H1 (cell line): ENCODE data around the gene HPRT1. TPM values are rescaled to one million over a fixed set of nuclear protein-coding genes. Genes with fewer than 3 reads are reported as not detected.

Experiments
- CTCF ChIA-PET: fragments of 300-600 bp; sonication (Branson Sonifier 250); formaldehyde crosslinking; loops from one replicate; lab custom pipeline; 2021; ENCODE audit not compliant: partially characterized antibody; lab: Charles Lee
- POLR2A ChIA-PET: fragments of 300-600 bp; sonication (Branson Sonifier 250); formaldehyde crosslinking; loops from one replicate; lab custom pipeline; 2021; ENCODE audit warnings: inconsistent platforms; ENCODE audit not compliant: partially characterized antibody; lab: Charles Lee
- DNase-seq, 2 experiments: peaks; one replicate each; pipeline versions ENCODE4 v3.0.0 to v3.0.0-alpha.2; 2010 to 2022; ENCODE audit warnings: low spot score in 2 of 2, low read depth in 1 of 2, mixed read lengths in 1 of 2
- FAIRE-seq: peaks from 2 replicates; lab custom pipeline; 2011; peaks lifted over from hg19 to GRCh38; lab: Jason Lieb, UNC
- H2AFZ ChIP-seq: 2 replicates; pipeline ENCODE4 v1.8.1; 2012; ENCODE audit warnings: low read length, inconsistent platforms
- H2AK5ac ChIP-seq: 2 replicates; pipeline ENCODE4 v1.6.1; 2013; ENCODE audit warnings: low read depth, low read length
- H2BK120ac ChIP-seq: replicated peaks from 2 replicates; pipeline ENCODE3; 2013; ENCODE audit warnings: low read depth, low read length, inconsistent platforms
- H2BK12ac ChIP-seq: 2 replicates; pipeline ENCODE4 v1.6.1; 2013; ENCODE audit warnings: low read depth, low read length
- H2BK15ac ChIP-seq: 2 replicates; pipeline ENCODE4 v1.6.1; 2013; ENCODE audit warnings: low read length
- H2BK20ac ChIP-seq: 2 replicates; pipeline ENCODE4 v1.6.1; 2013; ENCODE audit warnings: low read length
- H2BK5ac ChIP-seq: 2 replicates; pipeline ENCODE4 v1.6.1; 2013; ENCODE audit warnings: low read depth, low read length
- H3K14ac ChIP-seq: 2 replicates; pipeline ENCODE4 v1.6.1; 2013; ENCODE audit warnings: inconsistent platforms; ENCODE audit not compliant: insufficient read length
- H3K18ac ChIP-seq: 2 replicates; pipeline ENCODE4 v1.6.1; 2013; ENCODE audit warnings: low read length; ENCODE audit errors: extremely low read depth
- H3K23ac ChIP-seq: 2 replicates; pipeline ENCODE4 v1.6.1; 2013; ENCODE audit warnings: inconsistent platforms; ENCODE audit not compliant: insufficient read length
- H3K23me2 ChIP-seq: 2 replicates; pipeline ENCODE4 v1.6.1; 2013; ENCODE audit warnings: low read depth, low read length
- H3K27ac ChIP-seq: 2 replicates; pipeline ENCODE4 v1.6.1; 2011; ENCODE audit warnings: low read depth, low read length, inconsistent platforms
- H3K27me3 ChIP-seq, 4 experiments: replicated peaks in 1 of 4; 1 replicate in 1 of 4; 2 replicates in 3 of 4; pipeline versions ENCODE4 v1.6.1 to v1.8.1; 2011 to 2013; ENCODE audit warnings: low read length in 3 of 4, mild to moderate bottlenecking in 3 of 4, inconsistent platforms in 2 of 4, mixed read lengths in 2 of 4, moderate library complexity in 1 of 4; ENCODE audit not compliant: control insufficient read depth in 3 of 4, insufficient read depth in 3 of 4; ENCODE audit errors: extremely low read depth in 1 of 4
- H3K36me3 ChIP-seq, 4 experiments: 2 replicates each; pipeline versions ENCODE4 v1.6.1 to v1.8.1; 2011 to 2013; ENCODE audit warnings: mild to moderate bottlenecking in 4 of 4, low read length in 3 of 4, moderate library complexity in 2 of 4, control low read depth in 1 of 4, inconsistent platforms in 1 of 4; ENCODE audit not compliant: insufficient read depth in 4 of 4, control insufficient read depth in 2 of 4
- H3K4ac ChIP-seq: replicated peaks from 2 replicates; pipeline ENCODE3; 2013; ENCODE audit warnings: low read length, low read depth, mixed read lengths, inconsistent platforms; ENCODE audit not compliant: insufficient read length
- H3K4me1 ChIP-seq, 4 experiments: replicated peaks in 1 of 4; 1 replicate in 1 of 4; 2 replicates in 3 of 4; pipeline versions ENCODE4 v1.6.1 to v1.8.1; 2011 to 2013; ENCODE audit warnings: low read length in 3 of 4, inconsistent platforms in 2 of 4, mixed read lengths in 1 of 4; ENCODE audit not compliant: insufficient read depth in 4 of 4, control insufficient read depth in 3 of 4
- H3K4me2 ChIP-seq, 2 experiments: 2 replicates each; pipeline versions ENCODE4 v1.6.1 to v1.8.1; 2011 to 2013; ENCODE audit warnings: low read depth in 2 of 2, low read length in 2 of 2, control low read depth in 1 of 2, inconsistent platforms in 1 of 2, mild to moderate bottlenecking in 1 of 2; ENCODE audit not compliant: insufficient read depth in 1 of 2
- H3K4me3 ChIP-seq, 4 experiments: fragments of 200-600, 300-600 bp in 1 of 4; sonication (generic), shearing (Covaris generic), sonication (Bioruptor Twin) in 1 of 4; 2 replicates each; pipeline versions ENCODE4 v1.5.1 to v1.8.1; 2011 to 2016; ENCODE audit warnings: low read length in 4 of 4, low read depth in 3 of 4, control low read depth in 2 of 4, inconsistent platforms in 2 of 4, mild to moderate bottlenecking in 2 of 4, mixed read lengths in 1 of 4, moderate library complexity in 1 of 4; ENCODE audit not compliant: insufficient read depth in 2 of 4; ENCODE audit errors: extremely low read depth in 1 of 4
- H3K56ac ChIP-seq: replicated peaks from 2 replicates; pipeline ENCODE3; 2013; ENCODE audit warnings: low read depth, mild to moderate bottlenecking, mixed read lengths, low read length, inconsistent platforms; ENCODE audit not compliant: insufficient read length
- H3K79me1 ChIP-seq: 2 replicates; pipeline ENCODE4 v1.6.1; 2013; ENCODE audit warnings: low read depth, low read length, control low read depth
- H3K79me2 ChIP-seq, 2 experiments: 2 replicates each; pipeline versions ENCODE4 v1.6.1 to v1.8.1; 2012 to 2013; ENCODE audit warnings: low read length in 2 of 2, mild to moderate bottlenecking in 2 of 2, inconsistent platforms in 1 of 2; ENCODE audit not compliant: insufficient read depth in 2 of 2, control insufficient read depth in 1 of 2
- H3K9ac ChIP-seq, 4 experiments: replicated peaks in 1 of 4; 1 replicate in 1 of 4; 2 replicates in 3 of 4; pipeline versions ENCODE4 v1.6.1 to v1.8.1; 2011 to 2013; ENCODE audit warnings: low read depth in 3 of 4, low read length in 3 of 4, control low read depth in 2 of 4, mild to moderate bottlenecking in 2 of 4, moderate library complexity in 2 of 4, inconsistent platforms in 1 of 4; ENCODE audit errors: extremely low read depth in 1 of 4
- H3K9me3 ChIP-seq, 2 experiments: 2 replicates each; pipeline versions ENCODE4 v1.6.1 to v1.8.1; 2012 to 2013; ENCODE audit warnings: mild to moderate bottlenecking in 2 of 2, moderate library complexity in 2 of 2, control low read depth in 1 of 2, inconsistent platforms in 1 of 2, low read depth in 1 of 2, low read length in 1 of 2, mixed read lengths in 1 of 2; ENCODE audit not compliant: insufficient read depth in 2 of 2
- H4K20me1 ChIP-seq, 2 experiments: replicated peaks in 1 of 2; 2 replicates each; pipeline versions ENCODE3 to v1.8.1; 2011 to 2013; ENCODE audit warnings: inconsistent platforms in 2 of 2, low read length in 2 of 2, mild to moderate bottlenecking in 1 of 2; ENCODE audit not compliant: insufficient read depth in 2 of 2, control insufficient read depth in 1 of 2
- H4K5ac ChIP-seq: 2 replicates; pipeline ENCODE4 v1.6.1; 2013; ENCODE audit warnings: low read length, low read depth, mixed read lengths, inconsistent platforms; ENCODE audit not compliant: insufficient read length
- H4K8ac ChIP-seq: 2 replicates; pipeline ENCODE4 v1.8.0; 2013; ENCODE audit warnings: mild to moderate bottlenecking, moderate library complexity, low read length, inconsistent platforms; ENCODE audit not compliant: insufficient read depth; ENCODE audit errors: extremely low read depth
- H4K91ac ChIP-seq: replicated peaks from 2 replicates; pipeline ENCODE3; 2013; ENCODE audit warnings: low read length, mixed read lengths, inconsistent platforms; ENCODE audit not compliant: insufficient read length
- BACH1 ChIP-seq: IDR thresholded peaks from 2 replicates; pipeline ENCODE4 v1.6.1; 2012; ENCODE audit warnings: low read length, improper control_type of control experiment
- BCL11A ChIP-seq, 2 experiments: IDR thresholded peaks; one replicate each; pipeline ENCODE4 v1.6.1; 2011; ENCODE audit warnings: low read depth in 2 of 2, low read length in 2 of 2, mild to moderate bottlenecking in 2 of 2
- CBX5 ChIP-seq: fragments of 300-800, 300-1000 bp; sonication (generic); IDR thresholded peaks from 2 replicates; pipeline ENCODE4 v1.7.1; 2016; ENCODE audit warnings: antibody characterized with exemption, low read length, low read depth
- CBX8 ChIP-seq: fragments of 300-800, 300-1000 bp; sonication (generic); IDR thresholded peaks from 2 replicates; pipeline ENCODE4 v1.7.1; 2016; ENCODE audit warnings: low read depth, low read length, borderline replicate concordance
- CEBPB ChIP-seq: IDR thresholded peaks from 2 replicates; pipeline ENCODE4 v1.6.1; 2012; ENCODE audit warnings: low read depth, low read length
- CHD2 ChIP-seq: IDR thresholded peaks from 2 replicates; pipeline ENCODE4 v1.6.1; 2012; ENCODE audit warnings: low read length, improper control_type of control experiment
- EZH2 ChIP-seq: fragments of 200-600 bp; sonication (generic); IDR thresholded peaks from 2 replicates; pipeline ENCODE4 v1.7.1; 2012; ENCODE audit warnings: low read depth, mild to moderate bottlenecking, moderate library complexity, low read length, inconsistent platforms; ENCODE audit not compliant: severe bottlenecking
- HDAC2 ChIP-seq, 2 experiments: fragments of 300-600 bp in 1 of 2; sonication (generic) in 1 of 2; IDR thresholded peaks; 2 replicates each; pipeline ENCODE4 v1.6.1; 2011 to 2012; ENCODE audit warnings: low read depth in 2 of 2, low read length in 2 of 2, mild to moderate bottlenecking in 2 of 2, moderate library complexity in 2 of 2, borderline replicate concordance in 1 of 2, inconsistent platforms in 1 of 2
- RNF2 ChIP-seq: fragments of 200-900, 300-1000 bp; sonication (generic); IDR thresholded peaks from 2 replicates; pipeline ENCODE4 v1.7.1; 2016; ENCODE audit warnings: borderline replicate concordance, low read depth, mild to moderate bottlenecking, antibody characterized with exemption, low read length; ENCODE audit not compliant: poor library complexity, severe bottlenecking; ENCODE audit errors: missing control alignments
- TAF7 ChIP-seq: optimal IDR thresholded peaks from 2 replicates; pipeline ENCODE3; 2011; ENCODE audit warnings: low read depth, mild to moderate bottlenecking, inconsistent platforms, low read length, moderate library complexity, borderline replicate concordance
- TEAD4 ChIP-seq: IDR thresholded peaks from 2 replicates; pipeline ENCODE4 v1.6.1; 2012; ENCODE audit warnings: low read depth, low read length, inconsistent platforms, mixed read lengths
- WGBS, 2 experiments: shearing (Covaris generic) in 1 of 2; methylation state at CpG; one replicate each; pipeline versions ENCODE4 v1.1.6 to v1.1.7; 2013 to 2015; ENCODE audit warnings: low lambda C conversion rate in 2 of 2, mixed read lengths in 2 of 2, inconsistent platforms in 1 of 2, low coverage in 1 of 2, missing lambda C conversion rate in 1 of 2; ENCODE audit not compliant: insufficient replicate concordance in 2 of 2, insufficient coverage in 1 of 2, insufficient read length in 1 of 2; ENCODE audit errors: extremely low coverage in 1 of 2, missing lambda C conversion rate in 1 of 2; 5-methylcytosine and 5-hydroxymethylcytosine counted together
- polyA plus RNA-seq, 7 experiments: library from polyadenylated mRNA; depleted of rRNA in 3 of 7; stranded (reverse) in 5 of 7; unstranded in 2 of 7; fragments of >200 nt in 5 of 7; fragments of 200-250 nt in 2 of 7; gene quantifications; 1 replicate in 5 of 7; 2 replicates in 1 of 7; 4 replicates in 1 of 7; pipeline versions ENCODE4 v1.2.1 to v1.2.3, GENCODE V29; 2011 to 2013; ENCODE audit warnings: missing spikeins in 2 of 7, mixed read lengths in 2 of 7
- total RNA-seq: library from RNA; stranded (reverse); fragmentation: NEBNext Ultra II Directional; extraction: Animal tissue kit (Norgen Biotek cat#: 25700); gene quantifications from 2 replicates; pipeline ENCODE4 v1.2.1, GENCODE V29; 2021
- TF ChIP-seq, protein P1 (sequence below): IDR thresholded peaks from 2 replicates; pipeline ENCODE4 v1.6.1; 2012; ENCODE audit warnings: inconsistent platforms

HPRT1 gene
- total and polyA plus RNA-seq, 2 of the 8 experiments (the other 6 are each of a cell fraction or from before 2014, with no cell fraction given) = 16.9 to 49.5 TPM

DNA sequence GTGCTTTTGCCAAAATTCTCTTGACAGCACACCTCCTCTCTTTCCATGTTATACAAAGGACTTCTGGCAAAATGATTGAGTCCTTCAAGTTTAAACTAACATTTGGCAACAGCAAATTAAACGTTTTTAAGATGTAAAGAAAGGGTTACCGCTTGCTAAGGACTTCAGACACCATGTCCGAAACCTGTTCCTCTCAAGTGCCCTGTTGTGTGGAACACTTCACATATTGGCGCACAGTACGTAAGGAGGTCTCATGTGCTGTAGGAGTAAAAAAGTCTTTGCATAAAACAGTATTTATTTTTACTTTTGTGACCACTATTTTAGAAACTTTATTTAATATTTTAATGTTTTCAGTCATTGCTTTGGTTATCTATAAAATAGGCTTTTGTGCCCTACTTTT lies 33.7 kb upstream of the HPRT1 start:
- DNase-seq = no peak
- no peak overlapping the region for H3K4me3 ChIP-seq
- H3K23me2 ChIP-seq = no peaks in the 10 kb centered on the region
- no peaks in the 10 kb centered on the region for H3K79me2 ChIP-seq
- H3K9ac ChIP-seq = no peak overlapping the region
- H4K91ac ChIP-seq = no peak overlapping the region
- no peaks in the 10 kb centered on the region for H3K79me1 ChIP-seq
- no peak overlapping the region for H2BK15ac ChIP-seq
- H3K27me3 ChIP-seq = no peaks in the 10 kb centered on the region
- no peaks in the 10 kb centered on the region for H3K9me3 ChIP-seq
- ChIA-PET POLR2A (no interaction called here), CTCF (no interaction called here)
- H3K14ac ChIP-seq = no peak overlapping the region
- H3K4me2 ChIP-seq = no peak overlapping the region
- H2AFZ ChIP-seq = no peak overlapping the region
- no peak overlapping the region for H2BK120ac ChIP-seq
- H2BK5ac ChIP-seq = no peak overlapping the region
- no peak overlapping the region for H2BK12ac ChIP-seq
- FAIRE-seq = no peak
- no peak overlapping the region for H3K4ac ChIP-seq
- H3K36me3 ChIP-seq = peaks cover 0 to 33% (median under 1%) of the 10 kb centered on the region in 4 experiments; a peak in 4 of 8 replicates
- no peaks in the 10 kb centered on the region for H3K4me1 ChIP-seq
- no peak overlapping the region for H3K27ac ChIP-seq
- H4K20me1 ChIP-seq = no peaks in the 10 kb centered on the region
- H2BK20ac ChIP-seq = no peak overlapping the region
- H3K23ac ChIP-seq = no peak overlapping the region
- H3K56ac ChIP-seq = no peak overlapping the region
- no peak overlapping the region for H4K5ac ChIP-seq
- 86% methylated on average over 5 of the region's 5 CpGs; no CpG with 5 or more reads in 1 of the 2 experiments for WGBS, 2 experiments
- H4K8ac ChIP-seq = no peak overlapping the region
- H3K18ac ChIP-seq = no peak overlapping the region
- no peak overlapping the region for H2AK5ac ChIP-seq
- no peak for TF ChIP-seq TAF7
- no peak for TF ChIP-seq CEBPB
- TF ChIP-seq CBX5 = no peak
- TF ChIP-seq, protein P1, sequence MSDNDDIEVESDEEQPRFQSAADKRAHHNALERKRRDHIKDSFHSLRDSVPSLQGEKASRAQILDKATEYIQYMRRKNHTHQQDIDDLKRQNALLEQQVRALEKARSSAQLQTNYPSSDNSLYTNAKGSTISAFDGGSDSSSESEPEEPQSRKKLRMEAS = no peak
- TF ChIP-seq BACH1 = no peak
- no peak for TF ChIP-seq CBX8
- no peak for TF ChIP-seq CHD2
- no peak for TF ChIP-seq RNF2
- TF ChIP-seq HDAC2 (IDR thresholded peaks at IDR 0.05; ENCODE audit: borderline replicate concordance in 1 of 2, low read depth in 2 of 2, low read length in 2 of 2) = no peak
- TF ChIP-seq TEAD4 = no peak
- TF ChIP-seq EZH2 = no peak
- TF ChIP-seq BCL11A (IDR thresholded peaks at IDR 0.05; ENCODE audit: low read depth in 2 of 2, low read length in 2 of 2) = no peak
